NT2/D1 (cell line): ENCODE measurements around the gene SEPTIN12.

Experiments used
- SUZ12 ChIP-seq: IDR thresholded peaks from 2 replicates; pipeline ENCODE4 v1.6.1; 2011; ENCODE audit not compliant: insufficient read length, insufficient read depth; ENCODE audit errors: extremely low read depth
- YY1 ChIP-seq: IDR thresholded peaks from 2 replicates; pipeline ENCODE4 v1.6.1; 2011; ENCODE audit not compliant: insufficient read length, insufficient read depth
- ZNF274 ChIP-seq: IDR thresholded peaks from 2 replicates; pipeline ENCODE4 v1.6.1; 2011; ENCODE audit warnings: mild to moderate bottlenecking, low read depth, low read length

GRCh38 chr16:4787068-4787467 is 1.1 kb downstream of the SEPTIN12 start:
- TF ChIP-seq SUZ12 (no peak), YY1 (no peak), ZNF274 (no peak)
